Measurements from ENCODE around the gene PTGFR. TPM values are rescaled to one million over a fixed set of nuclear protein-coding genes. Genes with fewer than 3 reads are reported as not detected.

The PTGFR gene
- total and polyA plus RNA-seq, 10 of the 15 experiments (the other 5 are each of a cell fraction or from before 2014, with no cell fraction given), result not detected

- WGBS (ENCODE audit: insufficient coverage, insufficient replicate concordance, low lambda C conversion rate, missing lambda C conversion rate), result 37% methylated on average over 2 of the region's 2 CpGs
- Histone ChIP-seq H3K27me3 (replicated peaks in 1 of 2; ENCODE audit: control insufficient read depth in 2 of 2, insufficient read depth in 2 of 2, low read length in 1 of 2) (no peaks in the 10 kb centered on the region), H3K4me3 (no peak overlapping the region), H4K20me1 (ENCODE audit: control insufficient read depth, insufficient read depth) (no peaks in the 10 kb centered on the region), H3K4me1 (ENCODE audit: control insufficient read depth, insufficient read depth, low read length) (no peaks in the 10 kb centered on the region), H3K9ac (ENCODE audit: control insufficient read depth, insufficient read depth, low read length) (no peak overlapping the region), H3K79me2 (ENCODE audit: control insufficient read depth, insufficient read depth, low read length) (no peaks in the 10 kb centered on the region), H3K9me3 (replicated peaks; ENCODE audit: control insufficient read depth, insufficient read depth, low read length) (no peaks in the 10 kb centered on the region), H3K36me3 (ENCODE audit: control insufficient read depth in 2 of 2, insufficient read depth in 2 of 2, low read length in 1 of 2) (no peaks in the 10 kb centered on the region), H3K4me2 (ENCODE audit: control insufficient read depth, insufficient read depth) (no peak overlapping the region), H2AFZ (ENCODE audit: control insufficient read depth, low read depth, low read length) (no peak overlapping the region), H3K27ac (ENCODE audit: control insufficient read depth, insufficient read depth) (no peak overlapping the region)
- CTCF ChIA-PET, result interaction anchor here (1.1 kb wide), 1 partner anchor 99 kb away, joined by 4 read pairs; no protein-coding TSS in a partner anchor
- in situ Hi-C loops (cut with MboI), result no loop called here
- no peak for TF ChIP-seq HSF1 (IDR thresholded peaks at IDR 0.05; ENCODE audit: low read depth, low read length)
- TF ChIP-seq ZBTB33 (IDR thresholded peaks at IDR 0.05), result no peak
- no peak for TF ChIP-seq PAX5 (IDR thresholded peaks at IDR 0.05; ENCODE audit: borderline replicate concordance, low read depth, low read length)
- TF ChIP-seq SRF (IDR thresholded peaks at IDR 0.05; ENCODE audit: low read depth in 2 of 2, low read length in 2 of 2), result no peak
- no peak for TF ChIP-seq STAT3 (IDR thresholded peaks at IDR 0.05; ENCODE audit: low read depth, low read length)
- no peak for TF ChIP-seq FOS (IDR thresholded peaks at IDR 0.05; ENCODE audit: borderline replicate concordance, extremely low read depth, insufficient read length)
- no peak for TF ChIP-seq BRCA1 (IDR thresholded peaks at IDR 0.05; ENCODE audit: low read depth, low read length)
- TF ChIP-seq CHD1 (IDR thresholded peaks at IDR 0.05; ENCODE audit: low read depth, low read length), result no peak
- no peak for TF ChIP-seq TAF1 (IDR thresholded peaks at IDR 0.05; ENCODE audit: borderline replicate concordance, low read depth, low read length)
- TF ChIP-seq USF1 (IDR thresholded peaks at IDR 0.05; ENCODE audit: borderline replicate concordance, extremely low read length, insufficient read depth, low read depth, low read length), result no peak
- TF ChIP-seq E2F8 (IDR thresholded peaks at IDR 0.05; ENCODE audit: low read depth, partially characterized antibody), result no peak
- no peak for TF ChIP-seq SUZ12 (IDR thresholded peaks at IDR 0.05; ENCODE audit: unreplicated experiment)
- POLR2A ChIA-PET, result no interaction called here
- no TSS peak for BruUV-seq (replicated peaks)
- SMC1A ChIA-PET (ENCODE audit: uncharacterized antibody, unreplicated experiment), result no interaction called here
- FAIRE-seq (no peak), ATAC-seq (no peak), DNase-seq (ENCODE audit: low read depth, low spot score) (no peak)
- RAD21 ChIA-PET (ENCODE audit: unreplicated experiment), result no interaction called here
- intact Hi-C loops (cut with micrococcal nuclease; ENCODE audit: unreplicated experiment), result no loop called here
These were observed 17.8 kb upstream of the PTGFR start for GRCh38 chr1:78472851-78473496.
